Peyer's patch (tissue), 4 donors: Measurements from ENCODE around the gene SLC26A3. TPM values are rescaled to one million over a fixed set of nuclear protein-coding genes. Genes with fewer than 3 reads are reported as not detected.
"Not testable (repeated sequence)": the region's sequence is repeated elsewhere in the genome, so short reads cannot be mapped to it uniquely, and the experiment has no call there.

Experiments
- DNase-seq, 3 donors: peaks; one replicate each; pipeline ENCODE4 v3.0.0-alpha.2; 2017 to 2019
- H3K27ac ChIP-seq, 4 donors: fragments of 200-600 bp; sonication (generic); one replicate each; pipeline ENCODE4 v1.5.1; 2016 to 2019
- H3K27me3 ChIP-seq, 2 donors: fragments of 200-600 bp; sonication (generic); one replicate each; pipeline ENCODE4 v1.5.1; 2019
- H3K36me3 ChIP-seq, 3 donors: fragments of 200-600 bp; sonication (generic); one replicate each; pipeline ENCODE4 v1.5.1; 2016 to 2019
- H3K4me1 ChIP-seq, 4 donors: fragments of 200-600 bp; sonication (generic); one replicate each; pipeline ENCODE4 v1.5.1; 2016 to 2019
- H3K4me3 ChIP-seq, 4 donors: fragments of 200-600 bp; sonication (generic); 1 replicate in 3 of 4; 2 replicates in 1 of 4; pipeline ENCODE4 v1.5.1; 2016 to 2019; ENCODE audit warnings: mild to moderate bottlenecking in 1 of 4
- H3K9me3 ChIP-seq, 4 donors: fragments of 200-600 bp; sonication (generic); one replicate each; pipeline ENCODE4 v1.5.1; 2016 to 2019; ENCODE audit warnings: mild to moderate bottlenecking in 1 of 4
- POLR2A ChIP-seq, 2 donors: fragments of 450-650 bp; IDR thresholded peaks; one replicate each; pipeline ENCODE4 v1.5.1; 2017; ENCODE audit warnings: antibody characterized with exemption in 2 of 2, mild to moderate bottlenecking in 2 of 2, moderate library complexity in 2 of 2
- total RNA-seq, 4 donors: library from RNA; depleted of rRNA; stranded (reverse); fragments of >200 nt; gene quantifications; one replicate each; pipeline ENCODE4 v1.1.0, GENCODE V29; 2016
- TF ChIP-seq, protein P1 (sequence below), 6 experiments: fragments of 450-650 bp in 4 of 6; fragments of 200-600 bp in 2 of 6; sonication (generic) in 1 of 6; IDR thresholded peaks; one replicate each; pipeline ENCODE4 v1.5.1; 2017 to 2019; ENCODE audit warnings: antibody characterized with exemption in 6 of 6, mild to moderate bottlenecking in 3 of 6, moderate library complexity in 1 of 6

Gene SLC26A3
- total RNA-seq = 100 to 1,000 TPM in 3 of 4 donors, 1 to 10 TPM in 1; 6.6 to 587 (median 341) TPM

DNA sequence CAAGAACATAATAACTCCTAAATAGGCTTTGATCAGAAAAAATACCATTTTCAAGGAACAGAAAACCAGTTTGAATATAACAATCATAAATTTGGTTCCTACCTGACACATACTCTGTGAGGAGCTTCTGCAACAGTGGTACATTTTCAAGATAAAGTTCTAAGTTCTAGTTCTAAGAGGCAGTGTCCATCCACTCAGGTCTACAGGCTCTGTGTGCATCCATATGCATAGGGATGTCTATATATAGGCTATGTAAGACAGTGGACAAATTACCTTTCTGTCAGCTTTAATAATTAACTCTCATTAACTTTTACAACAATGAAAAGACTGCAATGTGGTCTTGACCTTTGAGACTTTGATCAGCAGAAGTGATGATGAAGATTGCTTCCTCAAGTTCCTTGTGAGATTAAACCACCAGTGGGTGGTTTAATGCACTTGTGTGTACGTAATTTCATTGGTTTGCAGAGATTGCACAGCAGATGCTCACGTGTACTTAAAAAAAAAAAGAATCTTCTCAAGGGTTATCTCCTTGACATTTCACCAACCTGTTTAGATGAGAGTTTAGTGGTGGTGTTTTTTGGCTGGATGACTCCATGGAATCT, at the start of gene SLC26A3:
Gene SLC26A3, minus strand, starts transcription at position 215 of the 602 bp plus-strand sequence. CDS start 8,714 bp downstream, outside the sequence.
- peak within 1 kb of the TSS in 3 of 4 donors; percentile 10 to 47 (median 38) for H3K4me3 ChIP-seq
- H3K27ac ChIP-seq = peak within 1 kb of the TSS in 2 of 4 donors; percentile 27 to 48
- no peaks in the 10 kb centered on the region for H3K27me3 ChIP-seq
- H3K9me3 ChIP-seq = no peaks in the 10 kb centered on the region
- DNase-seq = no peak
- H3K36me3 ChIP-seq = no peaks in the 10 kb centered on the region
- peaks cover 0 to 29% (median 0%) of the 10 kb centered on the region in 4 donors for H3K4me1 ChIP-seq
- TF ChIP-seq, protein P1, sequence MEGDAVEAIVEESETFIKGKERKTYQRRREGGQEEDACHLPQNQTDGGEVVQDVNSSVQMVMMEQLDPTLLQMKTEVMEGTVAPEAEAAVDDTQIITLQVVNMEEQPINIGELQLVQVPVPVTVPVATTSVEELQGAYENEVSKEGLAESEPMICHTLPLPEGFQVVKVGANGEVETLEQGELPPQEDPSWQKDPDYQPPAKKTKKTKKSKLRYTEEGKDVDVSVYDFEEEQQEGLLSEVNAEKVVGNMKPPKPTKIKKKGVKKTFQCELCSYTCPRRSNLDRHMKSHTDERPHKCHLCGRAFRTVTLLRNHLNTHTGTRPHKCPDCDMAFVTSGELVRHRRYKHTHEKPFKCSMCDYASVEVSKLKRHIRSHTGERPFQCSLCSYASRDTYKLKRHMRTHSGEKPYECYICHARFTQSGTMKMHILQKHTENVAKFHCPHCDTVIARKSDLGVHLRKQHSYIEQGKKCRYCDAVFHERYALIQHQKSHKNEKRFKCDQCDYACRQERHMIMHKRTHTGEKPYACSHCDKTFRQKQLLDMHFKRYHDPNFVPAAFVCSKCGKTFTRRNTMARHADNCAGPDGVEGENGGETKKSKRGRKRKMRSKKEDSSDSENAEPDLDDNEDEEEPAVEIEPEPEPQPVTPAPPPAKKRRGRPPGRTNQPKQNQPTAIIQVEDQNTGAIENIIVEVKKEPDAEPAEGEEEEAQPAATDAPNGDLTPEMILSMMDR (IDR thresholded peaks at IDR 0.05) = no peak
- peak; percentile 97 to 98 for TF ChIP-seq POLR2A (IDR thresholded peaks at IDR 0.05)

DNA sequence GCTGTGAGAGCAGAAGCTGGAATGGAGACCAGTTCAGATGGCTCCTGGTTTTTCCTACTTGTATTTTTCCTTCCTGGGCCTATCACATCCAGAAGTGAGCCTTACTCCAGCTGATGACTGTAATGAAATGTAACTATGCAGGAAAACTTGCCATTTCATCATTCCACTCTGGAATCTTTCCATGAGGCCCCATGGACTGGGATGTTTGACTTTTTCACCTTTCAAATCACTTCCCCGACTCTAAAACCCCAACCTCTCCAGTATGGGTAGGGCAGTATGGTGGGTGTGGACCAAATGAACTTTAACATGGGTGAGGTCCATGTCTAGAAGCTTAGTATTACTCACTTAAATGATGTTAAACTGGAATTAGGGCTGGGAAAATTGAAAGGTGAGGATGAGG, 47.6 kb upstream of the SLC26A3 start:
- no peaks in the 10 kb centered on the region for H3K36me3 ChIP-seq
- H3K27me3 ChIP-seq = no peaks in the 10 kb centered on the region
- H3K4me1 ChIP-seq = peaks cover 0 to 7% (median 0%) of the 10 kb centered on the region in 4 donors
- DNase-seq = peak in 1 of 3 donors; percentile 68
- TF ChIP-seq POLR2A (IDR thresholded peaks at IDR 0.05) = no peak
- TF ChIP-seq, protein P1 (IDR thresholded peaks at IDR 0.05) = no peak
- no peaks in the 10 kb centered on the region for H3K9me3 ChIP-seq
- peak overlapping the region in 2 of 4 donors; percentile 72 to 88 for H3K27ac ChIP-seq
- H3K4me3 ChIP-seq = no peak overlapping the region

DNA sequence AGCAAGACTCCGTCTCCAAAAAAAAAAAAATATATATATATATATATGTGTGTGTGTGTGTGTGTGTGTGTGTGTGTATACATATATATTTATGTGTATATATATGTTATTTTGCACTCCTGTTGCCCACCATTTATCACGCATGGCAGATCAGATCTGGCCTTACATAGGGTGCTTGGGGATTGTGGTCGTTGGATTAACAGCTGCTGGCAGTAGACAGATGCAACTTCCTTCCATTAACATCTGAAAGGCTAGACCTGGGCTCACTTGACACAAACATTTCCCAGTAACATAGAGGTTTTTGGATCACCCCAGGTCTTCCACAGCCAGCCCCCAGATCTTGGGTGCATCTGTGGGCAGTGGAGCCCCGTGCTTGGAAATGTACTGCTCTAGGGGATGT, 47.2 kb upstream of the SLC26A3 start:
- H3K9me3 ChIP-seq = no peaks in the 10 kb centered on the region
- peak overlapping the region in 2 of 4 donors; percentile 72 to 88 for H3K27ac ChIP-seq
- no peak for TF ChIP-seq POLR2A (IDR thresholded peaks at IDR 0.05)
- TF ChIP-seq, protein P1 (IDR thresholded peaks at IDR 0.05) = no peak
- no peak for DNase-seq
- peaks cover 0 to 7% (median 0%) of the 10 kb centered on the region in 4 donors for H3K4me1 ChIP-seq
- no peak overlapping the region for H3K4me3 ChIP-seq
- no peaks in the 10 kb centered on the region for H3K27me3 ChIP-seq
- no peaks in the 10 kb centered on the region for H3K36me3 ChIP-seq

DNA sequence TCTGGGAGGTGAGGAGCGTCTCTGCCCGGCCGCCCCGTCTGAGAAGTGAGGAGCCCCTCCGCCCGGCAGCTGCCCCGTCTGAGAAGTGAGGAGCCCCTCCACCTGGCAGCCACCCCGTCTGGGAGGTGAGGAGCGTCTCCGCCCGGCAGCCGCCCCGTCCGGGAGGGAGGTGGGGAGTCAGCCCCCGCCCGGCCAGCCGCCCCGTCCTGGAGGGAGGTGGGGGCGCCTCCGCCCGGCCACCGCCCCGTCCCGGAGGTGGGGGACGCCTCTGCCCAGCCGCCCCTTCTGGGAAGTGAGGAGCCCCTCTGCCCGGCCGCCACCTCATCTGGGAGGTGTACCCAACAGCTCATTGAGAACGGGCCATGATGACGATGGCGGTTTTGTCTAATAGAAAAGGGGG, 45.2 kb upstream of the SLC26A3 start:
- DNase-seq, H3K9me3 ChIP-seq: not testable (repeated sequence)

DNA sequence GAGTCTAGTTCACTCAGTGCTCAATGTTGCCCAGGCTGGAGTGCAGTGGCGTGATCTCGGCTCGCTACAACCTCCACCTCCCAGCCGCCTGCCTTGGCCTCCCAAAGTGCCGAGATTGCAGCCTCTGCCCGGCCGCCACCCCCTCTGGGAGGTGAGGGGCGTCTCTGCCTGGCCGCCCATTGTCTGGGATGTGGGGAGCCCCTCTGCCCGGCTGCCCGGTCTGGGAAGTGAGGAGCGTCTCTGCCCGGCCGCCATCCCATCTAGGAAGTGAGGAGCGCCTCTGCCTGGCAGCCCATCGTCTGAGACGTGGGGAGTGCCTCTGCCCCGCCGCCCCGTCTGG, 44.8 kb upstream of the SLC26A3 start:
- DNase-seq, H3K36me3 ChIP-seq, H3K4me3 ChIP-seq, H3K4me1 ChIP-seq, H3K9me3 ChIP-seq, H3K27me3 ChIP-seq, H3K27ac ChIP-seq: not testable (repeated sequence)

More for the DNA sequence above, 45.2 kb upstream of the SLC26A3 start:
- not testable (repeated sequence) for H3K27ac ChIP-seq, H3K4me3 ChIP-seq, H3K4me1 ChIP-seq, H3K27me3 ChIP-seq, H3K36me3 ChIP-seq

DNA sequence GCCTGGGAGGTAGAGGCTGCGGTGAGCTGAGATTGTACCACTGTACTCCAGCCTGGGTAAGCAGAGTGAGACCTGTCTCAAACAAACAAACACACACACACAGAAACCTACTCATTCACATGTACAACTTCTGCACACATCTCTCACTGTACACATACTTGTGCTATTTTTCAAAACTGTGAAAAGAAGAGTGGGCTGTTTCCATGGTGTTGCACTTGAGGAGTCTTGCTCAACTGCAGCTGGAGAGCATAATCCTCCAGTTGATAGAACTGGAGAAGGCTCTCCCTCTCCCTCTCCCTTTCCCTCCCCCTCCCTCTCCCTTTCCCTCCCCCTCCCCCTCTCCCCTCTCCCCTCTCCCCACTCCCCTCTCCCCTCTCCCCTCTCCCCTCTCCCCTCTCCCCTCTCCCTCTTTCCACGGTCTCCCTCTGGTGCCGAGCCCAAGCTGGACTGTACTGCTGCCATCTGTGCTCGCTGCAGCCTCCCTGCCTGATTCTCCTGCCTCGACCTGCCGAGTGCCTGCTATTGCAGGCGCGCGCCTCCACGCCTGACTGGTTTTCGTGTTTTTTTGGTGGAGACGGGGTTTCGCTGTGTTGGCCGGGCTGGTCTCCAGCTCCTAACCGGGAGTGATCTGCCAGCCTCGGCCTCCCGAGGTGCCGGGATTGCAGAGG, 44.3 kb upstream of the SLC26A3 start:
- TF ChIP-seq, protein P1 (IDR thresholded peaks at IDR 0.05) = no peak
- no peak for TF ChIP-seq POLR2A (IDR thresholded peaks at IDR 0.05)
- Histone ChIP-seq H3K36me3 (no peaks in the 10 kb centered on the region), H3K27me3 (no peaks in the 10 kb centered on the region), H3K4me3 (no peak overlapping the region), H3K27ac (no peak overlapping the region), H3K4me1 (peaks cover 0 to 7% (median 0%) of the 10 kb centered on the region in 4 donors), H3K9me3 (no peaks in the 10 kb centered on the region)
- DNase-seq = no peak
